DMS153 treated with DMSO at 0.1 percent for 48 hours (cell line): ENCODE data around the gene CUEDC1.
A peak's percentile ranks its signal among the peaks of the same experiment; 100 is the strongest.

Experiments used
- DNase-seq: peaks from one replicate; lab custom pipeline; 2025; ENCODE audit not compliant: unreplicated experiment; lab: John Stamatoyannopoulos, UW

Gene CUEDC1

GRCh38 chr17:57899391-57899790, 55.8 kb downstream of the CUEDC1 start:
- DNase-seq: no peak

DNA sequence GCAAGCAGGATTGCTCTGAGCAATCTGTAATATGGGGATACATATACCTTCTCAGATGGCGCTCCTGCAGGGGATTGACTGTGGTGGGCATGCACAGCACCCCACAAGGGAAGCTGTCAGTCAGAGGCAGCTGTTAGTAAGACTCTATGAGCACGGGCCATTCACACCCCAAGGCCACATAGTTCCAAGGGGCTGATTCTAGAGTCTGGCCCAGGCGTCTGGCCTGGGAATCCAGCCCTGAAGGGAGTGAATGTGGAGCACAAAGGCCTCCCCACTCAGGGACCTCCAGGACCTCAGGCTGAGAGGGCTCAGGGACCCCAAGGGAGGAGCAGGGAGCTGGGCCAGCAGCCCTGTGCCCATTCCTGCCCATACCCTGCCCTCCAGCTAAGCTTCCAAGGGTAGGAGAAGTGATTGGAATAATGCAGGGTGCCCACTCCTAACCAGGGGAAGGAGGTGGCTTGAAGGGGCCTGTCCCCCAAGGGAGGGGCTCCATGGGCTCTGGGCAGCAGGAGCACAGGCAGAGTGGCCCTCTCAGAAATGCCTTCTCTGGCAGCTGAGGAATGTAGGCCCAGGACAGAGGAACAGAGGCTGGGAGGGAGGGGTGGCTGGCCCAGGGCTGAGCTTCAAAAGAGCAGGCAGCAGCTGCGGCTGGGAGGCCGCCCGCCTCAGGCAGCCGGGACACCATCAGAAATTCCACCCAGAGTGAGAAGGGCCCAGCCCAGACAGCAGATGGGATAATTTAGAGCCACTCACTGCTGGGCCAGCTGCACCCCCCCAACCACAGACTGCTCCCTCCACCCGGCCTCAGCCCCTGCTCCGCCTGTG, 56.5 kb downstream of the CUEDC1 start:
- no peak for DNase-seq

DNA sequence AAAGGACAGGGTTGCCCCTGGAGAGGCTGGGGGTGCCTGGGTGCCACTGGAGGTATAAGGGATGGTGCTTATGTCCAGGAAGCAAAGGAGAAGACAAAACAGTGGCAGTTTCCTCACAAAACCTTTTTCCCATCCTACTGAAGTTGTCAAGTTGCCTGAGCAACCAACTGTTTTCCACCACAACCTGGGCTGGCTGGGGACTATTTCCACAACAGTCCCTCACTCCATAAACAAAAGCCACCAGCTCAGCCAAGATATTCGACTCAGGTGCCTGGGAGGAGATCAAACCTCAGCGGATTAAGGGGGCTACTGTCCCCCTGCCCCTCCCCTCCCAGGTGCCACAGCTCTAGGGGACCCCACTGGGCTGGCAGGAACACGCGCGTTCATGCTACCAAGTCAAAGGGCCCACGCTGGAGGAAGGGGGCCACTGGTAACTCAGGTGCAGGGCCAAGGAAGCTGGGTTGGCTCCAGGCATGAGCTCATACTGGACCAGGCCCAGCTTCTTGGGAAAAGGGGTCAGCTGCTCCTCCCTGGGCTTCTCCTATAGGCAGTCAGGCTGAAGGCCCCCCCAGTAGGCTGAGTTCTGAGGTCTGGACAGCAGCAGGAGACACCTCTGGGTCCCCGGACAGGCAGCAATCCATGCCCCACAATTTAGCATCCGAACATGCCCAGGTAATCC, 59.7 kb downstream of the CUEDC1 start:
- DNase-seq: no peak

GRCh38 chr17:57894848-57895247, 60.4 kb downstream of the CUEDC1 start:
- no peak for DNase-seq

- peak; percentile 57 for DNase-seq
These were observed 62.2 kb downstream of the CUEDC1 start for GRCh38 chr17:57892820-57893595.

- peak; percentile 22 for DNase-seq
These were observed 62.9 kb downstream of the CUEDC1 start for GRCh38 chr17:57892146-57892819.

GRCh38 chr17:57890857-57891232, 64.4 kb downstream of the CUEDC1 start:
- DNase-seq: no peak

DNA sequence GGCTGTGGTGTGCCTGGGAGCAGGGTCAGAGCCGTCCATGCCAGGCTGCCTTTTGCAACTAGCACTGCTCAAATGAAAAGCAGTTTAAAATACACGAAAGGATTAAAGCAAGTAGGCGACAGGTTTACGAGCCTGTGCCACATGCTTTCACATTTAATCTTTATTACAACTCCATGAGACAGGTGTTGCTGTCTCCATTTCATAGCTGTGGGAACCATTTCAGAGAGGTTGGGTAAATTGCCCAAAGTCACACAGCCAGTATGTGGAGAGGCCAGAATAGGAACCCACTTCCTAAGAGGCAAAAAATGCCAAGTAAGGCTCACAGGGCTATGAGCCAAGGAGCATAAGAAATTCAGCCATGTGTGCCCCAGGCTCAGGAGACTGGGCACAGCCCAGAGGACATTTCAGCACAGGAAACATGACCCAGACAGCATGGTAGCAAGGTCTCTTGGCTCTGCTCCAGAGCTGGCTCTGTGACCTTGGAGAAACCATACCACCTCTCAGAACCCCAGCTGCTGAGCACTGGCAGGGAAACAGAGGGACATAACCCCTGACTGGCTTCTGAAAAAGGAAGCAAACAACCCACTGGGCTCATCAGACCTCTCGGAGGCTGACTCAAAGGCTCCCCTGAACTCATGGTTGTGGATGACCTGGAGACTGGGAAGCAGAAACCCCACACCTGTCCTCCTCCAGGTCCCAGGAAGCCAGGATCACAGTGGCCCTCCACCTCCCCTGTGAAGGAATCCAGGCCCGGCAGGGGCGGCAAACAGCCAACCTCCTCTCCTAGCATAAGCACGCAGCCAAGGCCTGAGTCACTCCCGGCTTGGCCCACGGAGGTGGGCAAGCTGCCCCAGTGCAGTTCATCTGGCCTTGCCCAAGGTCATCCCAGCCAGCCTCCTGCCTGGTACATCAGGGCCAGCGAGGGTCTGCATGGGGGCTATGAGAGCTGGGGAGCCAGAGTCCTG, 65.0 kb downstream of the CUEDC1 start:
- no peak for DNase-seq

DNA sequence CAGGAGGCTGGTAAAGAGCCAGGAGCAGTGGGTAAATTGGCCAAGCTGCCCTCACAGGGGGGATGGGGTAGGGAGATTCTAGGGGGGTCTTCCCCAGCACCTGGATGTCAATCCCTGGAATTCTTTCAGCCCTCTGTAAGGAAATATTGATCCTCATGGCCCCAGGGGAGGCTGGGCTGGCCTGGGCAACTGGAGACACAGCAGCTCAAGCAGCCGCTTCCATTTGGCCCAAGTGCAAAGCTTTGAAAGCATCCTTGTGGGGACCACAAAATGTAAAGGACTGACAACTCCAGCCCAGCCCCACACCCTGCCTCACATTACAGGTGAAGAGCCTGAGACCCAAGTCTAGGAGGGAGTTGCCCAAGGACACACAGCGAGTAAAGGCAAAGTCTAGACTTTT, 66.0 kb downstream of the CUEDC1 start:
- DNase-seq: no peak

GRCh38 chr17:57888311-57889216, 66.6 kb downstream of the CUEDC1 start:
- no peak for DNase-seq

DNA sequence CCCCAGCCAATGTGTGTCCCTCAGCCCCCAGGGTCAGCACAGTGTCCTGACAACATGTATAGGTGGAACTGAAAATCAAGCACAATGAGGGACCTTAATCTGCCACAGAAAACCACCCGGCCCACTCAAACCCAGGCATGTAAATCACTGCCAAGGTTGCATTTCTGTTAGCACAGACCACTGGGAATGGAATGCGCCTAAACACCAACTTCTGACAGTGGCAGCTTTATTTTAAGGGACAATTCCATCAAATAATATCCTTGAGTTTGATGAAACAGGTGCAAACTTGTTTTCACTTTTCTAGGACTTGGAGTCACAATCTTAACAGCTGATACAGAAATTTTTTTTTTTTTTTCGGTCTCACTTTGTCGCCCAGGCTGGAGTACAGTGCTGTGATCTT, 68.1 kb downstream of the CUEDC1 start:
- no peak for DNase-seq

DNA sequence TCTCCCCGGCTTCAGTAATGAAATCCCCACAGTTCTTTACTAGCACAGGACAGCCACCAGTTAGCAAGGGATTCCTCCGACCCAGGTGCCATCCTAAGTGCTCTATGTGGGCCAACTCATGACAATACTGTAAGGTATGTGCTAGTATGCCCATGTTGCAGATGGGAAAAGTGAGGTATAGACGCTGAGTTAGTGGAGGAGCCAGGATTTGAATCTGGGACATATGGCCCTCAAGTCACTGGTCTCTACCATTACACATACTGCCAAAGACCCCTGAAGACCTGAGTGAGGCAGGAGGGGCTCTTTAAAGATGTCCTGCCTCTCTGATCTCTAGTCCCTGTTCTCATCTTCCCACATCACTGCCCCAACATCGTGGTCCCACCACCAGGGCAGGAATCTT, 69.2 kb downstream of the CUEDC1 start:
- DNase-seq: no peak

DNA sequence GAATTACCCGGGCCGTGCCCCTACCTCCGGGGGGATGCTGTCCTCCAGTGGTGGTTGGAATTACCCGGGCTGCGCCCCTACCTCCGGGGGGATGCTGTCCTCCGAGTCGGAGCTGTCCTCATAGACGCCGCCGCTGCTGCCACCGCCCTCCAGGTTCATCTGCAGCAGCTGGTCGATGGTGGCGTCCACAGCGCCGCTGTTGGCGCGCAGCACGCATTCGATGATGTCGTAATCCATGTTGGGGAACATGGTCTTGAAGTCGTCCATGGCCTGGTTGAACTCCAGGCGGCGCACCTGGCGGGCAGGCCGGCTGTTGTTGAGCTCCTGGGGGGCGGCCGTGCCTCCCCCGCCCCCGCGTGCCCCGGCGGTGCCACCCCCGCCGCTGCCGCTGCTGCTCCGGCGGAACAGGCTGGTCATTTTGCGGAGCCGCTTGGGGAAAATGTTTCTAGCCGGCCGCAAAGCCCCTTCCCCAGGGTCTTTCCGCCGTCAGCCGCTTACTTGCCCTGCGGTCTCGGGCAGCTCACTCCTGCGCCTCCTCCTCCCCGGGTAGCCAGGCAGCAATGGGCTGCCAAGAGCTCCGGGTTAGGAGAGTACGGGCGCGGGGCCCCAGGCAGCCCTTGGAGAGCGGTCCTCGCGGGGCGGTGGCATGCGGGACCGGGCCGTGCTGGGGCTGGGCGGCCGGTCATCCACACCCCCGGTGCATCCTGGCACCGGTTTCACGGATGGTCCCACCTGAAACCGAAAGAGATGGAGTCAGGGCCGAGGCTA, 69.9 kb downstream of the CUEDC1 start:
- DNase-seq: no peak

GRCh38 chr17:57881783-57882351, 73.3 kb downstream of the CUEDC1 start:
- DNase-seq: no peak

- no peak for DNase-seq
These were observed 74.1 kb downstream of the CUEDC1 start for GRCh38 chr17:57881143-57881542.

GRCh38 chr17:57880086-57880456, 75.1 kb downstream of the CUEDC1 start:
- DNase-seq: no peak

- DNase-seq: no peak
These were observed 75.7 kb downstream of the CUEDC1 start for GRCh38 chr17:57879437-57880085.
